GM19239 (cell line): ENCODE measurements around the gene UGT1A10.

ENCODE experiments used
- DNase-seq: peaks from one replicate; pipeline ENCODE4 v3.0.0; 2011; ENCODE audit warnings: low spot score; ENCODE audit not compliant: insufficient read length
- FAIRE-seq: peaks from 2 replicates; lab custom pipeline; 2011; peaks lifted over from hg19 to GRCh38; lab: Jason Lieb, UNC

UGT1A10 gene

GRCh38 chr2:233799087-233799665, 162.9 kb downstream of the UGT1A10 start:
- FAIRE-seq (no peak), DNase-seq (no peak)

GRCh38 chr2:233799716-233800115, 163.5 kb downstream of the UGT1A10 start:
- DNase-seq (no peak), FAIRE-seq (no peak)

GRCh38 chr2:233800208-233800607, 164.0 kb downstream of the UGT1A10 start:
- DNase-seq = no peak
- no peak for FAIRE-seq

- no peak for FAIRE-seq
- no peak for DNase-seq
These were observed 165.3 kb downstream of the UGT1A10 start for GRCh38 chr2:233801357-233802131.

- no peak for FAIRE-seq
- no peak for DNase-seq
These were observed 166.0 kb downstream of the UGT1A10 start for GRCh38 chr2:233802132-233802815.

GRCh38 chr2:233803292-233803911, 167.2 kb downstream of the UGT1A10 start:
- no peak for FAIRE-seq
- DNase-seq = no peak

GRCh38 chr2:233803994-233804393, 167.7 kb downstream of the UGT1A10 start:
- no peak for DNase-seq
- no peak for FAIRE-seq

GRCh38 chr2:233807215-233807865, 171.1 kb downstream of the UGT1A10 start:
- FAIRE-seq = no peak

GRCh38 chr2:233807966-233808935, 172.0 kb downstream of the UGT1A10 start:
- DNase-seq (no peak), FAIRE-seq (no peak)

More at GRCh38 chr2:233807215-233807865, 171.1 kb downstream of the UGT1A10 start:
- DNase-seq = no peak

GRCh38 chr2:233810385-233810784, 174.1 kb downstream of the UGT1A10 start:
- DNase-seq (no peak), FAIRE-seq (no peak)

- FAIRE-seq (no peak), DNase-seq (no peak)
These were observed 174.8 kb downstream of the UGT1A10 start for GRCh38 chr2:233811087-233811486.

- FAIRE-seq (no peak), DNase-seq (no peak)
These were observed 175.5 kb downstream of the UGT1A10 start for GRCh38 chr2:233811732-233812131.

- no peak for DNase-seq
- no peak for FAIRE-seq
These were observed 177.2 kb downstream of the UGT1A10 start for GRCh38 chr2:233813236-233814055.

- DNase-seq (no peak), FAIRE-seq (no peak)
These were observed 178.0 kb downstream of the UGT1A10 start for GRCh38 chr2:233814056-233814835.

GRCh38 chr2:233815861-233816260, 179.6 kb downstream of the UGT1A10 start:
- no peak for DNase-seq
- no peak for FAIRE-seq

GRCh38 chr2:233816334-233816733, 180.1 kb downstream of the UGT1A10 start:
- DNase-seq = no peak
- no peak for FAIRE-seq

- FAIRE-seq = no peak
- DNase-seq = no peak
These were observed 180.5 kb downstream of the UGT1A10 start for GRCh38 chr2:233816771-233817170.
